GM12878 (cell line): ENCODE results near the gene DMXL1. TPM values are rescaled to one million over a fixed set of nuclear protein-coding genes. Genes with fewer than 3 reads are reported as not detected.
A peak's percentile ranks its signal among the peaks of the same experiment; 100 is the strongest.

Experiments used
- ATAC-seq: fragments of 200-7000 bp; cut with Tn5 transposase; 3 replicates; pipeline ENCODE4 v1.9.1; 2020; ENCODE audit warnings: mild to moderate bottlenecking, moderate library complexity
- BruUV-seq: library from RNA; stranded (reverse); fragments of 400-500 nt; replicated peaks from 2 replicates; lab custom pipeline; 2021; lab: Mats Ljungman, UMichigan
- CTCF ChIA-PET: fragments of 300-600 bp; sonication (Branson Sonifier 250); formaldehyde crosslinking; extraction: SDS; loops from one replicate; lab custom pipeline; 2021; ENCODE audit warnings: inconsistent platforms; lab: Yijun Ruan, JAX
- POLR2A ChIA-PET: fragments of 350-600 bp; formaldehyde crosslinking; extraction: SDS; loops from one replicate; lab custom pipeline; 2021; ENCODE audit warnings: inconsistent platforms; lab: Charles Lee
- RAD21 ChIA-PET: fragments of 300-600 bp; sonication (Branson Sonifier 250); formaldehyde crosslinking; loops from one replicate; lab custom pipeline; 2023; ENCODE audit warnings: antibody characterized with exemption; ENCODE audit not compliant: unreplicated experiment; lab: Charles Lee
- SMC1A ChIA-PET: fragments of 300-600 bp; sonication (Branson Sonifier 250); formaldehyde crosslinking; loops from one replicate; lab custom pipeline; 2023; ENCODE audit not compliant: unreplicated experiment, uncharacterized antibody; lab: Charles Lee
- DNase-seq: peaks from one replicate; pipeline ENCODE4 v3.0.0-alpha.2; 2011; ENCODE audit warnings: low read depth, low spot score
- FAIRE-seq: peaks from 3 replicates; lab custom pipeline; 2011; peaks lifted over from hg19 to GRCh38; lab: Jason Lieb, UNC
- H2AFZ ChIP-seq: 2 replicates; pipeline ENCODE4 v1.6.0; 2011; ENCODE audit warnings: low read depth, low read length, control low read depth; ENCODE audit not compliant: control insufficient read depth
- H3K27ac ChIP-seq: 2 replicates; pipeline ENCODE4 v1.5.1; 2011; ENCODE audit warnings: control low read depth; ENCODE audit not compliant: control insufficient read depth, insufficient read depth
- H3K27me3 ChIP-seq, 2 experiments: replicated peaks in 1 of 2; 2 replicates each; pipeline versions ENCODE4 v1.6.0 to v1.6.1; 2011; ENCODE audit warnings: low read length in 1 of 2; ENCODE audit not compliant: control insufficient read depth in 2 of 2, insufficient read depth in 2 of 2
- H3K36me3 ChIP-seq, 2 experiments: 2 replicates each; pipeline ENCODE4 v1.5.1; 2011; ENCODE audit warnings: low read length in 1 of 2; ENCODE audit not compliant: control insufficient read depth in 2 of 2, insufficient read depth in 2 of 2
- H3K4me1 ChIP-seq: 2 replicates; pipeline ENCODE4 v1.6.1; 2011; ENCODE audit warnings: mild to moderate bottlenecking, low read length, moderate library complexity, mixed read lengths; ENCODE audit not compliant: control insufficient read depth, insufficient read depth
- H3K4me2 ChIP-seq: 2 replicates; pipeline ENCODE4 v1.6.0; 2011; ENCODE audit warnings: control low read depth; ENCODE audit not compliant: control insufficient read depth, insufficient read depth
- H3K4me3 ChIP-seq: fragments of 200-600 bp; sonication (generic); 2 replicates; pipeline ENCODE4 v1.5.1; 2016
- H3K79me2 ChIP-seq: 2 replicates; pipeline ENCODE4 v1.6.0; 2011; ENCODE audit warnings: low read length; ENCODE audit not compliant: control insufficient read depth, insufficient read depth
- H3K9ac ChIP-seq: 2 replicates; pipeline ENCODE4 v1.8.0; 2011; ENCODE audit warnings: low read length, control low read depth, mixed read lengths; ENCODE audit not compliant: control insufficient read depth, insufficient read depth
- H3K9me3 ChIP-seq: replicated peaks from 3 replicates; pipeline ENCODE4 v1.5.1; 2011; ENCODE audit warnings: mild to moderate bottlenecking, low read length; ENCODE audit not compliant: control insufficient read depth, insufficient read depth
- H4K20me1 ChIP-seq: 2 replicates; pipeline ENCODE4 v1.6.0; 2011; ENCODE audit not compliant: control insufficient read depth, insufficient read depth
- BHLHE40 ChIP-seq, 2 experiments: fragments of 450-650 bp in 1 of 2; IDR thresholded peaks; 2 replicates each; pipeline ENCODE4 v1.6.1; 2011 to 2017; ENCODE audit warnings: low read depth in 2 of 2, borderline replicate concordance in 1 of 2, improper control_type of control experiment in 1 of 2, low read length in 1 of 2, mild to moderate bottlenecking in 1 of 2
- ESRRA ChIP-seq: IDR thresholded peaks from 2 replicates; pipeline ENCODE4 v1.6.1; 2012; ENCODE audit warnings: mild to moderate bottlenecking, low read length, improper control_type of control experiment
- HDAC2 ChIP-seq: fragments of 200-600 bp; sonication (generic); IDR thresholded peaks from 2 replicates; pipeline ENCODE4 v1.6.1; 2017
- LARP7 ChIP-seq: fragments of 450-650 bp; IDR thresholded peaks from 2 replicates; pipeline ENCODE4 v1.6.1; 2017; ENCODE audit warnings: mild to moderate bottlenecking
- PAX5 ChIP-seq: IDR thresholded peaks from 2 replicates; pipeline ENCODE4 v1.6.1; 2011; ENCODE audit warnings: low read depth, low read length, borderline replicate concordance
- TARDBP ChIP-seq: IDR thresholded peaks from 2 replicates; pipeline ENCODE4 v1.6.1; 2016; ENCODE audit warnings: borderline replicate concordance
- TBL1XR1 ChIP-seq: IDR thresholded peaks from 2 replicates; pipeline ENCODE4 v1.6.1; 2012; ENCODE audit warnings: low read depth, low read length, improper control_type of control experiment
- WGBS: methylation state at CpG from one replicate; pipeline ENCODE4 v1.1.6; 2016; ENCODE audit warnings: low lambda C conversion rate; ENCODE audit not compliant: insufficient replicate concordance, insufficient coverage; ENCODE audit errors: missing lambda C conversion rate; 5-methylcytosine and 5-hydroxymethylcytosine counted together
- in situ Hi-C: fragments of 300-500 bp; cut with MboI; formaldehyde crosslinking; loops from 9 replicates; pipeline ENCODE4 v1.14.3; 2018; ENCODE audit warnings: mixed read lengths
- intact Hi-C: fragments of 100-400 bp; cut with micrococcal nuclease; formaldehyde crosslinking; loops from one replicate; pipeline ENCODE4 v1.14.2; 2022; ENCODE audit not compliant: unreplicated experiment
- polyA plus RNA-seq, 11 experiments: library from polyadenylated mRNA; depleted of rRNA in 4 of 11; unstranded in 6 of 11; stranded (reverse) in 5 of 11; fragments of >200 nt; fragmentation: Nextera tagmentation in 4 of 11; fragmentation: Illumina TruSeq in 1 of 11; extraction: Ambion mirVana in 4 of 11; extraction: Trizol in 1 of 11; gene quantifications; 1 replicate in 1 of 11; 2 replicates in 10 of 11; pipeline versions ENCODE4 v1.2.1 to v1.2.3, GENCODE V29; 2011 to 2016; ENCODE audit warnings: inconsistent platforms in 2 of 11, missing spikeins in 2 of 11, low read depth in 1 of 11
- total RNA-seq, 4 experiments: library from RNA; depleted of rRNA in 3 of 4; stranded (reverse); fragments of >200 nt in 3 of 4; fragmentation: Illumina TruSeq in 1 of 4; extraction: Trizol in 1 of 4; gene quantifications; 2 replicates each; pipeline versions ENCODE4 v1.2.1 to v1.2.3, GENCODE V29; 2013 to 2021
- TF ChIP-seq, protein P1 (sequence below): fragments of 450-650 bp; IDR thresholded peaks from 2 replicates; pipeline ENCODE4 v1.6.1; 2017; ENCODE audit warnings: mild to moderate bottlenecking

The DMXL1 gene
- total and polyA plus RNA-seq, 10 of the 15 experiments (the other 5 are each of a cell fraction or from before 2014, with no cell fraction given) = 9.1 to 67.7 (median 34.1) TPM

DNA sequence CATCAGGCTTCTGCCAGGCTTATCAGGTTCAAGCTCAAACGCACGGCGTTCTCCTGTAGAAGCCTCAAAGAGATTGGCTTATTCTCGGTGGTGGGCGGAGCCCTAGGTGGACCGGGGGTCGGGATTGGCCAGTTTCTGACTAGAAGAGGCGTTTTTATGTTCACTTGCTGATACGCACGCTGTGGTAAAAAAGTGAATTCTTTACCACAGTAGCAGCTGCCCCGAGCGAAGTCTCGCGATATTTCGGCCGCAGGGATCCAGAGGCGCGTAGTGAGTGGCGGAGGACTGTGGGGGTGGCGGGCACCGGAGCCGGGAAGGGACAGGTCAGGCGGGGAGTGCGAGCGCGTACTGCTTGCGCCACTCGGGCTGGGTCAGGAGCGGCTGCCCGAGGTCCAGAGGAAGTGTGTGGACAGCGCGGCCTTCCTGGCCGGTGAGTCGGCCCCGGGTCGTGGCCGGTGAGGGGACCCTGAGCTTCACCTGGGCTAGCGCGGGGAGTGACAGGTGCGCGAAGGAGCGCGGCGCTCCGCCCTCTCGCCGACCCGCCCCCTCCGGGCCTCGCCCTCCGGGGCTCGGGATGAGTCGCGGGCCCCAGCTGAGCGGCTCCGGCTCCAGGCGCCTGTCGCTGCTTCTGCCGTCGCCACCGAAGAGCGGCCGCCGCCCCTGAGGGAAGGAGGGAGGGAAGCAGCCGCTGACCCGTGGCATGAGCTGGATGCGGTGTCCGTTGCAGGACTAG lies at the start of gene DMXL1 (continued):
- no peak for TF ChIP-seq TARDBP

DNA sequence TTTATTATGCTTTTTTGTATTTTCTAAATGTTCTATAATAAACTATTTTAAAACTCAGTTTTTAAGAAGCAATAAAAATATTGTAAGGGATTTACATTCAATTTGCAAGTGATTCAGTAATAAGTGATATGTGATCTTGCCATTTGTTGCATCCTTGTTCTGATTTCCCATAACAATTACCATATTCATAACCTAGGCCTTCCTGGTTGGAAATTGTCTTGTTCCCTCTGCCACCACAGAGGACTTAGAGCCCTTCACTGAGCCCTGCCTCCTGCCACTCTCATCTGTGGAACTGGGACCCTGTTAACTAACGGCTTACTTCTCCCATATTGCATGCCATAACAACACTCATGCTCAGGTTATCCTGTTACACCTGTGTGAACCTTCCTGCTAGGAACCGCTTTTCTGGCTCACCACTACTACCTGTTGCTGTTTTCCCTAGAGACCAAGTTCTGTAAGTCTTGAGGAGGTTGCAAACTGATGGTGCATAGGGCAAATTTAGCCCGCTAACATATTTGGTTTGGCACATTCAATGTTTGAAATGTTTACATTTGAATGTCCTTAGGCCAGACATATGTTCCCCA lies 49.6 kb upstream of the DMXL1 start:
- Histone ChIP-seq H4K20me1 (no peaks in the 10 kb centered on the region), H3K27ac (no peak overlapping the region), H3K4me1 (peaks cover 12% of the 10 kb centered on the region), H3K27me3 (no peaks in the 10 kb centered on the region), H3K4me3 (no peak overlapping the region), H3K9me3 (no peaks in the 10 kb centered on the region; the same call in 2 of the 3 replicates), H3K9ac (no peak overlapping the region), H3K4me2 (no peak overlapping the region), H2AFZ (peak overlapping the region; percentile 18; the same call in 1 of the 2 replicates), H3K79me2 (no peaks in the 10 kb centered on the region), H3K36me3 (no peaks in the 10 kb centered on the region)
- WGBS = 55% methylated on average over 3 of the region's 3 CpGs
- BruUV-seq = no TSS peak
- ATAC-seq = no peak
- no peak for FAIRE-seq
- ChIA-PET SMC1A (interaction anchor here (0.6 to 7.1 kb wide), 34 partner anchors 8 to 525 kb away, joined by 3 to 91 read pairs (median 5); partner anchors contain the start of genes DMXL1 and DTWD2), POLR2A (interaction anchor here (0.8 to 1.2 kb wide), 4 partner anchors 33 to 391 kb away, joined by 3 to 4 read pairs (median 4); partner anchors contain the start of gene DTWD2), CTCF (interaction anchor here (0.6 to 12.5 kb wide), 41 partner anchors 8 to 901 kb away, joined by 3 to 143 read pairs (median 5); partner anchors contain the start of genes DMXL1, DTWD2 and TNFAIP8), RAD21 (interaction anchor here (0.6 to 6.2 kb wide), 37 partner anchors 11 to 418 kb away, joined by 3 to 84 read pairs (median 5); partner anchors contain the start of genes DMXL1 and DTWD2)
- in situ Hi-C loops = loop anchor here (5.0 kb wide), 1 partner anchor 386 kb away; no protein-coding TSS in a partner anchor
- intact Hi-C loops = loop anchor here (5.0 to 10.0 kb wide), 3 partner anchors 194 to 314 kb away; no protein-coding TSS in a partner anchor
- TF ChIP-seq LARP7 (no peak), ESRRA (no peak), PAX5 (no peak), HDAC2 (no peak), BHLHE40 (IDR thresholded peaks at IDR 0.05; ENCODE audit: borderline replicate concordance in 1 of 2, low read depth in 2 of 2, low read length in 1 of 2) (no peak), TBL1XR1 (no peak)
- TF ChIP-seq, protein P1, sequence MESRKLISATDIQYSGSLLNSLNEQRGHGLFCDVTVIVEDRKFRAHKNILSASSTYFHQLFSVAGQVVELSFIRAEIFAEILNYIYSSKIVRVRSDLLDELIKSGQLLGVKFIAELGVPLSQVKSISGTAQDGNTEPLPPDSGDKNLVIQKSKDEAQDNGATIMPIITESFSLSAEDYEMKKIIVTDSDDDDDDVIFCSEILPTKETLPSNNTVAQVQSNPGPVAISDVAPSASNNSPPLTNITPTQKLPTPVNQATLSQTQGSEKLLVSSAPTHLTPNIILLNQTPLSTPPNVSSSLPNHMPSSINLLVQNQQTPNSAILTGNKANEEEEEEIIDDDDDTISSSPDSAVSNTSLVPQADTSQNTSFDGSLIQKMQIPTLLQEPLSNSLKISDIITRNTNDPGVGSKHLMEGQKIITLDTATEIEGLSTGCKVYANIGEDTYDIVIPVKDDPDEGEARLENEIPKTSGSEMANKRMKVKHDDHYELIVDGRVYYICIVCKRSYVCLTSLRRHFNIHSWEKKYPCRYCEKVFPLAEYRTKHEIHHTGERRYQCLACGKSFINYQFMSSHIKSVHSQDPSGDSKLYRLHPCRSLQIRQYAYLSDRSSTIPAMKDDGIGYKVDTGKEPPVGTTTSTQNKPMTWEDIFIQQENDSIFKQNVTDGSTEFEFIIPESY = no peak
- no peak for DNase-seq
